ENCODE measurements around the gene DYNLT2. TPM values are rescaled to one million over a fixed set of nuclear protein-coding genes. Genes with fewer than 3 reads are reported as not detected.

The DYNLT2 gene
- total and polyA plus RNA-seq, 2 of the 13 experiments (the other 11 are each of a cell fraction or from before 2014, with no cell fraction given), result 2.1 to 4.3 TPM

DNA sequence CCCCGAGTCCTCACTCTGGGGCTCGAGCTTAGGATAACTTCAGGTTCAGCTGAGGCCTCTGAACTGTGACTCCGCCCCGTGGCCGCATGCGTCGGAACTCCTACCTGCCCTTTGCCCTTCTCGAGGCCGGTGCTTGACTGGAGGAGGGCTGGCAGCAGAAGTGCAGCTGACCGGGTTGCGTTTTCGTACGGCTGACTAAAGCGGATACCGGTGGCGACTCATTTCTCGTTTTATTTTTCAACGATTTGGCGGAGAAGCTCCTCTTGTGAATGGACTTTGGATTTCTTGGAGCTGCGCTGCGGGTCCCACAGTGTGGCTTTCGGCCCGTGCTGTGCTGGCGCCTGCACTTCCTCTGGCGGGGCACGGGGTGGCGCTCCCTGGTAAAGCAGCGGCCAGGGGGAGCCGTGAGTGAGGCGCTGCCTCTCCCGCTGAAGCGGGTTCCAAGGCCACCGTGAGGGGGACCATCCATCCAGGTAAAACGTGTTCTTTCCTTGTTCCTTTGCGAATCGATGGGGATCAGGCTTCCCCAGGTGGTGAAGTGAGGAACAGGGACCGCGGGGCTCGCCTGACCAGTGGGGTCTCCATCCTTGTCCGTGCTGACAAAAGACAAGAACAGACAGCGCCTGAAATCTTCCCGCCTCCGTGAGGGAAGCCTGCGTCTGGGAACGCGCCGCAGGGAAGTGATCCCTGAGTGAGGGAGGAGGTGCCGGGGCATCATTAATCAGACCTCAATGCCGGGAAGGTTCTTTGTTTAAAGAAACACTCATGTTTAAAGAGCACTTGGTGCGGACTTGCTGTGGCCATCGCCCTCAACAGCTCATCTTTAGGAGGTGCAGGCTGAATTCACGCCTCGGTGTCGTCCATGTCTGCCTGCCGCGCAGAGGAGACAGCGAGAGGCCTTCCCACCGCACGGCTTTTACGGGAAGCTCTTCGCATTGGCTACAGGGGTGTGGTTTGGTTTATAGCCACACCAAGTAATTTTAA is 38.9 kb upstream of the DYNLT2 start (continued):
- TF ChIP-seq, protein P1, sequence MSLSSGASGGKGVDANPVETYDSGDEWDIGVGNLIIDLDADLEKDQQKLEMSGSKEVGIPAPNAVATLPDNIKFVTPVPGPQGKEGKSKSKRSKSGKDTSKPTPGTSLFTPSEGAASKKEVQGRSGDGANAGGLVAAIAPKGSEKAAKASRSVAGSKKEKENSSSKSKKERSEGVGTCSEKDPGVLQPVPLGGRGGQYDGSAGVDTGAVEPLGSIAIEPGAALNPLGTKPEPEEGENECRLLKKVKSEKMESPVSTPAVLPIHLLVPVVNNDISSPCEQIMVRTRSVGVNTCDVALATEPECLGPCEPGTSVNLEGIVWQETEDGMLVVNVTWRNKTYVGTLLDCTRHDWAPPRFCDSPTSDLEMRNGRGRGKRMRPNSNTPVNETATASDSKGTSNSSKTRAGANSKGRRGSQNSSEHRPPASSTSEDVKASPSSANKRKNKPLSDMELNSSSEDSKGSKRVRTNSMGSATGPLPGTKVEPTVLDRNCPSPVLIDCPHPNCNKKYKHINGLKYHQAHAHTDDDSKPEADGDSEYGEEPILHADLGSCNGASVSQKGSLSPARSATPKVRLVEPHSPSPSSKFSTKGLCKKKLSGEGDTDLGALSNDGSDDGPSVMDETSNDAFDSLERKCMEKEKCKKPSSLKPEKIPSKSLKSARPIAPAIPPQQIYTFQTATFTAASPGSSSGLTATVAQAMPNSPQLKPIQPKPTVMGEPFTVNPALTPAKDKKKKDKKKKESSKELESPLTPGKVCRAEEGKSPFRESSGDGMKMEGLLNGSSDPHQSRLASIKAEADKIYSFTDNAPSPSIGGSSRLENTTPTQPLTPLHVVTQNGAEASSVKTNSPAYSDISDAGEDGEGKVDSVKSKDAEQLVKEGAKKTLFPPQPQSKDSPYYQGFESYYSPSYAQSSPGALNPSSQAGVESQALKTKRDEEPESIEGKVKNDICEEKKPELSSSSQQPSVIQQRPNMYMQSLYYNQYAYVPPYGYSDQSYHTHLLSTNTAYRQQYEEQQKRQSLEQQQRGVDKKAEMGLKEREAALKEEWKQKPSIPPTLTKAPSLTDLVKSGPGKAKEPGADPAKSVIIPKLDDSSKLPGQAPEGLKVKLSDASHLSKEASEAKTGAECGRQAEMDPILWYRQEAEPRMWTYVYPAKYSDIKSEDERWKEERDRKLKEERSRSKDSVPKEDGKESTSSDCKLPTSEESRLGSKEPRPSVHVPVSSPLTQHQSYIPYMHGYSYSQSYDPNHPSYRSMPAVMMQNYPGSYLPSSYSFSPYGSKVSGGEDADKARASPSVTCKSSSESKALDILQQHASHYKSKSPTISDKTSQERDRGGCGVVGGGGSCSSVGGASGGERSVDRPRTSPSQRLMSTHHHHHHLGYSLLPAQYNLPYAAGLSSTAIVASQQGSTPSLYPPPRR (CRISPR knock-in tag; IDR thresholded peaks at IDR 0.05; ENCODE audit: borderline replicate concordance), result peak; percentile 73; the same call in 1 of the 2 replicates
- no peak for TF ChIP-seq ATAD3A (CRISPR knock-in tag; IDR thresholded peaks at IDR 0.05)
- TF ChIP-seq THAP11 (CRISPR knock-in tag; IDR thresholded peaks at IDR 0.05), result peak; percentile 56; the same call in 1 of the 2 replicates
- peak; percentile 48; the same call in 1 of the 2 replicates for TF ChIP-seq KDM6A (CRISPR knock-in tag; IDR thresholded peaks at IDR 0.05; ENCODE audit: low read depth)
- TF ChIP-seq ZKSCAN5 (CRISPR knock-in tag; IDR thresholded peaks at IDR 0.05), result no peak; the same call in 1 of the 2 replicates
- peak; percentile 68; the same call in 1 of the 2 replicates for TF ChIP-seq RBFOX2 (IDR thresholded peaks at IDR 0.05; ENCODE audit: low read depth, low read length)
- peak; percentile 43; the same call in 1 of the 2 replicates for TF ChIP-seq HDAC2 (CRISPR knock-in tag; IDR thresholded peaks at IDR 0.05)
- TF ChIP-seq TCF7 (IDR thresholded peaks at IDR 0.05; ENCODE audit: low read depth), result no peak
- TF ChIP-seq FOXJ3 (CRISPR knock-in tag; IDR thresholded peaks at IDR 0.05; ENCODE audit: borderline replicate concordance), result no peak
- TF ChIP-seq, protein P2, sequence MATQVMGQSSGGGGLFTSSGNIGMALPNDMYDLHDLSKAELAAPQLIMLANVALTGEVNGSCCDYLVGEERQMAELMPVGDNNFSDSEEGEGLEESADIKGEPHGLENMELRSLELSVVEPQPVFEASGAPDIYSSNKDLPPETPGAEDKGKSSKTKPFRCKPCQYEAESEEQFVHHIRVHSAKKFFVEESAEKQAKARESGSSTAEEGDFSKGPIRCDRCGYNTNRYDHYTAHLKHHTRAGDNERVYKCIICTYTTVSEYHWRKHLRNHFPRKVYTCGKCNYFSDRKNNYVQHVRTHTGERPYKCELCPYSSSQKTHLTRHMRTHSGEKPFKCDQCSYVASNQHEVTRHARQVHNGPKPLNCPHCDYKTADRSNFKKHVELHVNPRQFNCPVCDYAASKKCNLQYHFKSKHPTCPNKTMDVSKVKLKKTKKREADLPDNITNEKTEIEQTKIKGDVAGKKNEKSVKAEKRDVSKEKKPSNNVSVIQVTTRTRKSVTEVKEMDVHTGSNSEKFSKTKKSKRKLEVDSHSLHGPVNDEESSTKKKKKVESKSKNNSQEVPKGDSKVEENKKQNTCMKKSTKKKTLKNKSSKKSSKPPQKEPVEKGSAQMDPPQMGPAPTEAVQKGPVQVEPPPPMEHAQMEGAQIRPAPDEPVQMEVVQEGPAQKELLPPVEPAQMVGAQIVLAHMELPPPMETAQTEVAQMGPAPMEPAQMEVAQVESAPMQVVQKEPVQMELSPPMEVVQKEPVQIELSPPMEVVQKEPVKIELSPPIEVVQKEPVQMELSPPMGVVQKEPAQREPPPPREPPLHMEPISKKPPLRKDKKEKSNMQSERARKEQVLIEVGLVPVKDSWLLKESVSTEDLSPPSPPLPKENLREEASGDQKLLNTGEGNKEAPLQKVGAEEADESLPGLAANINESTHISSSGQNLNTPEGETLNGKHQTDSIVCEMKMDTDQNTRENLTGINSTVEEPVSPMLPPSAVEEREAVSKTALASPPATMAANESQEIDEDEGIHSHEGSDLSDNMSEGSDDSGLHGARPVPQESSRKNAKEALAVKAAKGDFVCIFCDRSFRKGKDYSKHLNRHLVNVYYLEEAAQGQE (IDR thresholded peaks at IDR 0.05; ENCODE audit: borderline replicate concordance in 1 of 2, low read depth in 1 of 2, low read length in 2 of 2), result no peak
- peak; percentile 41; the same call in 1 of the 2 replicates for TF ChIP-seq HOXA3 (CRISPR knock-in tag; IDR thresholded peaks at IDR 0.05)
- TF ChIP-seq, protein P3, sequence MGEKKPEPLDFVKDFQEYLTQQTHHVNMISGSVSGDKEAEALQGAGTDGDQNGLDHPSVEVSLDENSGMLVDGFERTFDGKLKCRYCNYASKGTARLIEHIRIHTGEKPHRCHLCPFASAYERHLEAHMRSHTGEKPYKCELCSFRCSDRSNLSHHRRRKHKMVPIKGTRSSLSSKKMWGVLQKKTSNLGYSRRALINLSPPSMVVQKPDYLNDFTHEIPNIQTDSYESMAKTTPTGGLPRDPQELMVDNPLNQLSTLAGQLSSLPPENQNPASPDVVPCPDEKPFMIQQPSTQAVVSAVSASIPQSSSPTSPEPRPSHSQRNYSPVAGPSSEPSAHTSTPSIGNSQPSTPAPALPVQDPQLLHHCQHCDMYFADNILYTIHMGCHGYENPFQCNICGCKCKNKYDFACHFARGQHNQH (CRISPR knock-in tag; IDR thresholded peaks at IDR 0.05), result no peak; the same call in 1 of the 2 replicates
- no peak for TF ChIP-seq SMARCC2 (IDR thresholded peaks at IDR 0.05)
- TF ChIP-seq, protein P4, sequence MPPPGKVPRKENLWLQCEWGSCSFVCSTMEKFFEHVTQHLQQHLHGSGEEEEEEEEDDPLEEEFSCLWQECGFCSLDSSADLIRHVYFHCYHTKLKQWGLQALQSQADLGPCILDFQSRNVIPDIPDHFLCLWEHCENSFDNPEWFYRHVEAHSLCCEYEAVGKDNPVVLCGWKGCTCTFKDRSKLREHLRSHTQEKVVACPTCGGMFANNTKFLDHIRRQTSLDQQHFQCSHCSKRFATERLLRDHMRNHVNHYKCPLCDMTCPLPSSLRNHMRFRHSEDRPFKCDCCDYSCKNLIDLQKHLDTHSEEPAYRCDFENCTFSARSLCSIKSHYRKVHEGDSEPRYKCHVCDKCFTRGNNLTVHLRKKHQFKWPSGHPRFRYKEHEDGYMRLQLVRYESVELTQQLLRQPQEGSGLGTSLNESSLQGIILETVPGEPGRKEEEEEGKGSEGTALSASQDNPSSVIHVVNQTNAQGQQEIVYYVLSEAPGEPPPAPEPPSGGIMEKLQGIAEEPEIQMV (CRISPR knock-in tag; IDR thresholded peaks at IDR 0.05; ENCODE audit: low read depth), result peak; percentile 35; the same call in 1 of the 2 replicates
- peak; percentile 25 for TF ChIP-seq ZKSCAN1 (IDR thresholded peaks at IDR 0.05; ENCODE audit: low read length)
- no peak for TF ChIP-seq MEF2D (CRISPR knock-in tag; IDR thresholded peaks at IDR 0.05)
- peak; percentile 43; the same call in 1 of the 2 replicates for TF ChIP-seq NAIF1 (CRISPR knock-in tag; IDR thresholded peaks at IDR 0.05; ENCODE audit: borderline replicate concordance)

Measured in HepG2 (cell line).